Inflammatory macrophage treated with lipopolysaccharide for 1 hour (primary cell): ENCODE results near the gene TBXA2R.

Experiments
- DNase-seq, 2 donors: peaks; one replicate each; pipeline ENCODE4 v3.0.0-alpha.2; 2020 to 2022

The TBXA2R gene

DNA sequence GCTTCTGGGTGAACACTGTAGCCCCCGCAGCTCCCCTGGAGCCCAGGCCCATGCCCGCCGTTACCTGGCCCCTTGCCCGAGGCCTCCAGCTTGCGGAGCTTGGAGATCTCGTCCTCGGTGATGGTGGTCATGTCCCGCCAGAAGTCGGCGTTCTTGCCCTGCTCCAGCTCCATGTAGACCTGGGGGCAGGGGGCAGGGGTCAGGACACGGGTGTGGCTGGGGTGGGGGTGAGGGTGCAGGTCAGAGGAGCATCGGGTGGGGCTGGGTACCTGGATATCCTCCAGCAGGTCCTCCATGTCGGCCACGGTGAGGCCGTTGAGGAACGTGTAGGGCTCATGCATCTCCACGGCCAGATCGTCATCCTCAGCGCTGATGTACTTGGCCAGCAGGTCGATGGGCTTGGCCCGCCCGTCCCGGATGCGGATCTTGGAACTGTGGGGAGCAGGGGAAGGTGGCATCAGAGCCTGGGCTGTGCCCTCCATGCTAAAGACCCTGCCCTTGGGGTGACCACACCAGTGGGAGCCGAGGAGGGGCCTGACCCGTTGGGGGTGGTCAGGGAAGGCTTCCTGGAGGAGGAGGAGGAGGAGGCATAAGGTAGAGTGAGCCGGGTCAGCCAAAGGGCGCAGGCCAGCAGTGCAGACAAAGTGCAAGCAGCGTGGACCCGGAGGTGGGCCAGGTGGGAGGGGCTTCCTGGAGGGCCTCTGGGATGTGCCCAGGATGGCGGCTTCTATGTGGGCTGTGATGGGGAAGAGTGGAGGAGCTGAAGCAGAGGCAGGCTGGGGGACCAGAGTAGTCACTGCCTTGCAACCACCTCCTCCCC is 12.3 kb upstream of the TBXA2R start:
- no peak for DNase-seq

DNA sequence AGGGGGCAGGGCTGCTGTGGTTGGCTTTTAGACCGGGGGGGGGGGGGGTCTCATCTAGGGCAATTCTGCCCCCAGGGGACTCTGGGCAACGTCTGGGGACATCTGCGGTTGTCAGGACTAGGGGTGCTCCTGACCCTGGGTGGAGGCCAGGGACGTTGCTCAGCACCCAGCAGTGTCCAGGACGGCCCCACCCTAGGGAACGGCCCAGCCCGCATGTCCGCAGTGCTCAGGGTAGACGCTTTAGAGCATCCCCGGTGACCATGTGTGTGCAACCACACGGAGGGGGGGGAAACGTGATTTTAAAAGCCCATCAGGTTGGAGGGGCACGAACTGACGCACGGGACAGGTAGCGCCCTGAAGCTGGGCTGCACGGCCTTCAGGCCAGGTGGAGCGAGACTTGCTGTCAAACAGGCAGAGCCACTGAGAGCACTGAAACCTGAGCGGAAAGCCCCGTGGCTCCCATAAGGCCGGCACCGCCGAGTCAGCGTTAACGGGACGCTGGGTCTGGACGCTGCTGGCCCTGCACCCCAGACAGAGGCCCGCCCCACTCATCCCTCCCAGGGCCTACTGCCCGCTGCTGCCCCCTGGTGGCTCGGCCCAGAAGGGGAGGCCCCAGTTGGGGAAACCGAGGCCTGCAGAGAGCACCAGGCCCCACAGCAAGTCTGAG is 11.6 kb upstream of the TBXA2R start:
- DNase-seq: peak; percentile 27 to 76

DNA sequence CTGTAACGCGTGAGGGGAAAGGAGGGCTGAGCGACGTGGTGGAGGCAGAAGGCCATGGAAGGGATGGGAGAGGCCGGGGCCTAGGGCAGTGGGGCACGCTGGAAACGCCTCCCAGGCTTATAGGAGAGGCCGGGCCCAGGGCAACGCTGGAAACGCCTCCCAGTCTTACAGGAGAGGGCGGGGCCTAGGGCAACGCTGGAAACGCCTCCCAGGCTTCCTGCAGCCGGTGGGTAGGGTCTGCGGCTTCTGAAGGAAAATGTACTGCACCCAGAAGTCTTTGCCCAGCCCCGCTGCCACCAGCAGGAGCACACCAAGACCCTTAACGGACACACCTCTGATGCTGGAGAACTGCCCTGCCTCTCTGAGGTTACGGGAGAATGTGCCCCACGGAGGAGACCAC is 10.8 kb upstream of the TBXA2R start:
- no peak for DNase-seq

DNA sequence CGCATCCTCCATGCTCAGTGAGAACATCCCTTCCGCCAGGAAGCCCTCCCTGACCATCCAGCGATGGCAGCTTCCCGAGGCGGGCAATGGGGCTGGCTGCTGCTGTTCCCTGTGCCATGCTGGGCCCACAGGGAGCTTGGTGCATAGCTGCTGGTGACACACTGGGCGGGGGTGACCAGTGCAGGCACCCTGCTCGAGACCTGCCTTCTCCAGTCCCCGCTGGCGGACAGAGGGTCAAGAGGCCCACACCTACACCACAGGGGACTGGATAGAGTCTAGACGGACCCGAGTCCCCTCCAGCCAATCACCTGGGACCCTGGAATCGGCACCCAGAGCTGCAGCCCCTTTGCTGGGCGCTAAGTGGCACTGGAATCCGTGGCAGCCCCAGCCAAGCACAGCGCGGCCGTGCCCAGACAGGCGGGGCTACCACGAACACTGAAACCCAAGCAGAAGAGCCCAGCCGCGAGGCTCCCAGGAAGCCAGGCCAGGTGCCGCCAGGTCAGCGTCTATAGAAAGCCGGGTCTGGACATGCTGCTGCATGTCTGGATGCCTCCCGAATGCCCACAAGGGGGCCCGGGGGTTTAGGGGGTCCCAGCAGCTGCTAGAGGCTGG is 9.0 kb upstream of the TBXA2R start:
- no peak for DNase-seq

GRCh38 chr19:3614858-3615505 is 8.3 kb upstream of the TBXA2R start:
- DNase-seq: no peak

DNA sequence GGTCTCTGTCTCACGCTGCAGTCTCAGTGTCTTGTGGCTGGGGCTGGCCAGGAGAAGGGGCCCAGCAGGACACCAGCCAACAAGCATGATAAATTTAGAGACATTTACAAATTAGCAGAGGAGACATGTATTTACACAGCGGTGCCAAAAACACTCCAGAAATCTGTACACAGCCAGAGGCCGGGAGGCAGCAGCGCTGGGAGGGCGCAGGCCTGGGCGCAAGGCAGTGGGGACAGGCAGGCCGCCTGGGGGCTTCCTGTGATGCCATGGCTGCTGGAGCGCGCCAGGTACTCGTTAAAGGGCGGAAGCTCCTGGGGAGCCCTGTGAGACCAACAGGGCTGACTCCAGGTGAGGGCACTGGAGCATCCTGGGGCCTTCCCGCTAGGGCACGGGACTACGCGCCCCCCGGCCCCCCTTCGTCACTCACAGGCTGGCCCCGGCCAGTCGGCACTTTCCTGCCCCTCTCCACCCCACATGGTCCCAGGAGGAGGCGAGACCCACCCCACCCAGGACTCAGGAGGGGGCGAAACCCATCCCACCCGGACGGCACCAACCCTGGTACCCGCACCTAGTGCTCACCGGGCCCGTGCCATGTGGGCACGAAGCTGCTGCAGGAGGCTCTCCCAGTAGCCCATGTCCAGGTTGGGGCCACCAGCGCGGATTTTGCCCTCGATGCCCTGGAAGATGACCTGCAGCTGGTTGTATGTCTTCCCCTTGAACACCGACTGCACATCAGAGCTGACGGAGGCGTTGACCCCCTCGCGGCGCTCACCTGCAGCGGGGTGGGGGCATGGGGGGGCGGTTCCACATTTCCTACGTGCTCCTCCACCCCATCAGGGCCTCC is 7.4 kb upstream of the TBXA2R start:
- DNase-seq: no peak

GRCh38 chr19:3612901-3613741 is 6.4 kb upstream of the TBXA2R start:
- no peak for DNase-seq

GRCh38 chr19:3612330-3612729 is 5.7 kb upstream of the TBXA2R start:
- no peak for DNase-seq

- DNase-seq: no peak
Observed at GRCh38 chr19:3611841-3612240, 5.2 kb upstream of the TBXA2R start.

- no peak for DNase-seq
Observed at GRCh38 chr19:3610745-3611717, 4.4 kb upstream of the TBXA2R start.

DNA sequence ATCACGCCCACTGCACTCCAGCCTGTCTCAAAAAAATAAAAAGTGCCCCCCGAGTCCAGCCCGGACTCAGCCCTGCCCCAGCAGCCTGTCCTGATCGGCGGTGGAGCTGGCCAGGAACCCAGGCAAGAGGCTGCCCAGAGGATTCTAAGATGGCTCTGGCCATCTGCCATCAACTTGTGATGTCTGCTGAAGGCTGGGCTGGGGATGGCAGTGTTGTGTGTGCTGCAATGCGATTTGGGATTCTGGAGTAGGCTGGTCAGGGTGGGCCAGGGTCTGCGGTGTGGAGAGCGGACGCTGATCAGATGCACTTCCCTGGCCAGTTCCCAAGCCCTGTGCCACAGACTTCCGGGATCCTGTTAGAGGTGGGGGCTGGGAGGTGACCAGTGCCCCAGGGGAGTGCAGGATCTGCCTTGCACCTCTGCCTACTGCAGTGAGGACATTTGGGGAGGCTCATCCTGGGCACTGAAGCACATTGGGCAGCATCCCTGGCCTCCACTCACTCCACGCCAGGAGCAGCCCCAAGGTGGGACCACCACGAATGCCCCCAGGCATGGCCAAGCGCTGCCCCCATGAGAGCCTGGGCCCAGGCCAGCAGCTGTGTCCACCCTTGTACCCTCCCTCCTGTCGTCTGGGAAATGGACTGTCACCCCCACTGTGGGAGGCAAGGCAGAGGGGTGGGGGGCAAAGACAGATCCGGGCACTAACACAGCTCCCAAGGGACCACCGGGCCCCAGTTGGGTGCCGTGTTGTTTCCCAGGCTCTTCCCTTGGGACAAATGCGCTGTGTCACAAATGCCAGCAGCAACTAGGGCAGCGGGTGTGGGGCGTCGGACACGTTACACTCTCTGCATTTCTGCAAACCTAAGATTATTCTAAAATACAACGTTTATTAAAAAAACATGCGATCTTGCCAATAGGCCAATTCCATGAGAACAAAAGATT is 3.4 kb upstream of the TBXA2R start:
- DNase-seq: no peak

DNA sequence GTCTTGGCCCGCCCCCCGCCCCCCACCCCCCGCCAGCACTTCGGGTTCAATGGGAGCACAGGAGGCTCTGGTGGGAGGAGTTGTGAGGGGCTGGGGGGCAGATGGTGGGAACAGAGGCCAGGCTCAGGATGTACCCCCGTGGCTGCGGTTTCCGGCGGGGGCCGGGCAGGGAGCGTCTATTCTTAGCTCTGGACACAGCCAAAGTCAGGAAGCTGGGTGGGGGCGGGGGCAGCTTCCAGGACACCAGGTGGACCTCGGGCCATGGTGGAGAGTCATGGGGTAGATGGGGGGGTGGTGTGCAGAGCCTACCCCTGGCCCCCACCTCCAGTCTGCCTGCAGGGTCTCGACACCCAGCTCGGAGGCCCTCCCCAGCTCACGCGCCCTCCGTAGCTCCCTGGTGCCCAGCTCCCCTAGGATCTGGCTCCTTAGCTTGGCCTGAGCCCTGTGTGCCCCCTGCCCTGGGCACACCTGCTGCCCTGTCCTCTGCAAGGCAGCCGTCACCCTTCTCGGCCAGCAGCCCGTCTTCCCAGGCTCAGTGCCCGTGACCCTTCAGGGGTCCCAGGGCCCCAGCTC is 2.2 kb upstream of the TBXA2R start:
- no peak for DNase-seq

GRCh38 chr19:3608079-3608641 is 1.5 kb upstream of the TBXA2R start:
- DNase-seq: no peak

- DNase-seq: peak; percentile 49 to 54
Observed at GRCh38 chr19:3607303-3608078, 816 bp upstream of the TBXA2R start.

GRCh38 chr19:3606174-3606689 is 443 bp downstream of the TBXA2R start:
- no peak for DNase-seq

GRCh38 chr19:3605770-3606169 is 905 bp downstream of the TBXA2R start:
- no peak for DNase-seq

GRCh38 chr19:3605361-3605760 is 1.3 kb downstream of the TBXA2R start:
- DNase-seq: no peak
